Osteocyte (in vitro differentiated cells): Measurements from ENCODE around the gene HEPACAM. TPM values are rescaled to one million over a fixed set of nuclear protein-coding genes. Genes with fewer than 3 reads are reported as not detected.

Experiments
- DNase-seq: peaks from one replicate; pipeline ENCODE4 v3.0.0; 2021; ENCODE audit warnings: mixed read lengths; ENCODE audit not compliant: unreplicated experiment; ENCODE audit errors: extremely low spot score
- H3K27ac Mint-ChIP-seq: one replicate; pipeline ENCODE4 v1.8.0; 2021; ENCODE audit warnings: mild to moderate bottlenecking, mixed read lengths; ENCODE audit not compliant: unreplicated experiment
- H3K27me3 Mint-ChIP-seq: one replicate; pipeline ENCODE4 v1.8.0; 2021; ENCODE audit warnings: mixed read lengths; ENCODE audit not compliant: unreplicated experiment
- H3K36me3 Mint-ChIP-seq: one replicate; pipeline ENCODE4 v1.8.0; 2021; ENCODE audit warnings: mixed read lengths; ENCODE audit not compliant: unreplicated experiment
- H3K4me1 Mint-ChIP-seq: one replicate; pipeline ENCODE4 v1.8.0; 2021; ENCODE audit warnings: mixed read lengths; ENCODE audit not compliant: unreplicated experiment
- H3K4me3 Mint-ChIP-seq: one replicate; pipeline ENCODE4 v1.8.0; 2021; ENCODE audit warnings: mild to moderate bottlenecking, moderate library complexity, mixed read lengths; ENCODE audit not compliant: unreplicated experiment
- H3K9me3 Mint-ChIP-seq: one replicate; pipeline ENCODE4 v1.8.0; 2021; ENCODE audit warnings: mixed read lengths; ENCODE audit not compliant: unreplicated experiment
- total RNA-seq: library from RNA; stranded (reverse); gene quantifications from 2 replicates; pipeline ENCODE4 v1.2.1, GENCODE V29; 2021
- TF ChIP-seq, protein P1 (sequence below): fragments of 200-600 bp; sonication (generic); IDR thresholded peaks from 2 replicates; pipeline ENCODE4 v1.5.0; 2021; ENCODE audit warnings: antibody characterized with exemption, mild to moderate bottlenecking, moderate library complexity

Gene HEPACAM
- total RNA-seq, 1 donor from 2014 or later: not detected

DNA sequence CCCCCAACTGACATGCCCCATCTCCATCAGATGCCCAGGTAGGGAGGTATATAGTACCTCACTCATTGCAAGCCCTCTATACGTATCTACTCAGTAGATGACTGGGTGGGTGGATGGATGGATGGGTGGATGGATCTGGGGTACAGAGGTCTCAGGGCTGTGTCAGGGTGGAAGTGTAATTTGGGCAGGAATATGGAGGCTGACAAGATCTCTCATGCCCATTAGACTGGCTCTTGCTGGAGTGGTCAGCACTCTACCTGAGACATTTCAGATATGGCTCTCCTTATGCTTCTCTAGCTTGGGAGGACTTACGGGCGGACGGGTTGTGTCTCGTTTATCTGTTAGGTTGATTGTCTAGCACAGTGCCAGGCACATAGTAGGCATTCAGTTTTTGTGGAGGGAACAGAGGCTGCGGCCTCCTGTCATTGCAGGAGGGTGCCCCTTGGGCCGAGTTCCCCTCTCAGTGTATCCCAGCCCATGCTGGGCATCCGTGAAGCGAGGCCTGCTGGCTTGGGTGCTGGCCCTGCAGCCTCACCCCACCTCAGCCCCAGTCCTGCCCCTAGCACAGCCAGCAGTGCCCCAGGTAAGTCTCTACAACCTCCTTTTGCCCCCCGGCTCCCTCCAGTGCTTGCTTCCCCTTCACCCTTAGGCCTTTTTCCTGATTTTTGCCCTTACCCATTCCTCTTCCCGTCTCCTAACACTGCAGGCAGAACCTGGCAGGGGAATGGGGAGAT is 56.9 kb downstream of the HEPACAM start:
- peaks cover 26% of the 10 kb centered on the region for H3K4me1 Mint-ChIP-seq
- TF ChIP-seq, protein P1, sequence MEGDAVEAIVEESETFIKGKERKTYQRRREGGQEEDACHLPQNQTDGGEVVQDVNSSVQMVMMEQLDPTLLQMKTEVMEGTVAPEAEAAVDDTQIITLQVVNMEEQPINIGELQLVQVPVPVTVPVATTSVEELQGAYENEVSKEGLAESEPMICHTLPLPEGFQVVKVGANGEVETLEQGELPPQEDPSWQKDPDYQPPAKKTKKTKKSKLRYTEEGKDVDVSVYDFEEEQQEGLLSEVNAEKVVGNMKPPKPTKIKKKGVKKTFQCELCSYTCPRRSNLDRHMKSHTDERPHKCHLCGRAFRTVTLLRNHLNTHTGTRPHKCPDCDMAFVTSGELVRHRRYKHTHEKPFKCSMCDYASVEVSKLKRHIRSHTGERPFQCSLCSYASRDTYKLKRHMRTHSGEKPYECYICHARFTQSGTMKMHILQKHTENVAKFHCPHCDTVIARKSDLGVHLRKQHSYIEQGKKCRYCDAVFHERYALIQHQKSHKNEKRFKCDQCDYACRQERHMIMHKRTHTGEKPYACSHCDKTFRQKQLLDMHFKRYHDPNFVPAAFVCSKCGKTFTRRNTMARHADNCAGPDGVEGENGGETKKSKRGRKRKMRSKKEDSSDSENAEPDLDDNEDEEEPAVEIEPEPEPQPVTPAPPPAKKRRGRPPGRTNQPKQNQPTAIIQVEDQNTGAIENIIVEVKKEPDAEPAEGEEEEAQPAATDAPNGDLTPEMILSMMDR: no peak
- no peaks in the 10 kb centered on the region for H3K36me3 Mint-ChIP-seq
- no peaks in the 10 kb centered on the region for H3K9me3 Mint-ChIP-seq
- H3K27ac Mint-ChIP-seq: no peak overlapping the region
- peaks cover under 1% of the 10 kb centered on the region for H3K27me3 Mint-ChIP-seq
- H3K4me3 Mint-ChIP-seq: no peak overlapping the region
- DNase-seq: no peak

DNA sequence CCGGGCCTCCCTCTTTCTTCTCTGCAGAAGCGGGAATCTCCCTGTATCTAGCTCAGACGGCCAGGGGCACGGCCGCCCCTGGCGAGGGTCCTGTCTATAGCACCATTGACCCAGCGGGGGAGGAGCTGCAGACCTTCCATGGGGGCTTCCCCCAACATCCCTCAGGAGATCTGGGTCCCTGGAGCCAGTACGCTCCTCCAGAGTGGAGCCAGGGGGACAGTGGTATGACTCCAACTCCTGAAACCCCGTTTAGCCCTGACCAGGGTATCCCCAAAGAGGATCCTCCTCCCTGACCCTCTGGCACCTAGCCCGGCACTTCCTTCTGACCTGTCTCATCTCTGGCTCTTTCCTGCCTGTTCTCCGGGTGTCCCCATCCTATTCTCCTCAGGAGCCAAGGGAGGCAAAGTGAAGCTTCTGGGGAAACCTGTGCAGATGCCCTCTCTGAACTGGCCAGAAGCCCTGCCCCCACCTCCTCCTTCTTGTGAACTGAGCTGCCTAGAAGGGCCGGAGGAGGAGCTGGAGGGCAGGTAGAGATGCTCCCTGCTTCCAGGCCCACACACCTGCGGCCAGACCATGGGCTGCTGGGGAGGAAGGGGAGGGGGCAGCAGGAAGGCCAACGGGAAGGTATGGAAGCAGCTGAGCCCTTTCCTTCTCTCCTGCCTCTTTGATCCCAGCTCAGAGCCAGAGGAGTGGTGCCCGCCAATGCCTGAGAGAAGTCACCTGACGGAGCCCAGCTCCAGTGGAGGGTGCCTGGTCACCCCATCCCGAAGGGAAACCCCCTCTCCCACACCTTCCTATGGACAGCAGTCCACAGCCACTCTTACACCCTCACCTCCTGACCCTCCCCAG is 57.7 kb downstream of the HEPACAM start:
- peak overlapping the region; percentile 50 for H3K4me3 Mint-ChIP-seq
- TF ChIP-seq, protein P1: no peak

DNA sequence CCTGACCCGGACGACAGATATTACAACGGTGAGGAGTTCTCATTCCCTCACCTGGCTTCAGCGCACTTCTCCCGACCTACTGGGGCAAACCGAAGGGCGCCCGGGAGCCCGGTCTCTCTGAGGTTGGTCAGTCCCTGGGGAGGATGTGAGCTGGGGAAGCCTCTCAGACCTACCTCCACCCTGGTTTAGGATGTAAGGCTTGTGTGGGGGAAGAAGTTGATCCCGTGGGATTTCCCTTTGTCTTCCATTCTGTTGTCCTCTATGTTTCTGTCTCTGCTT is 58.3 kb downstream of the HEPACAM start:
- no peaks in the 10 kb centered on the region for H3K36me3 Mint-ChIP-seq
- peaks cover 23% of the 10 kb centered on the region for H3K4me1 Mint-ChIP-seq
- H3K27ac Mint-ChIP-seq: no peak overlapping the region
- peaks cover 14% of the 10 kb centered on the region for H3K27me3 Mint-ChIP-seq
- peak overlapping the region; percentile 85 for H3K4me3 Mint-ChIP-seq
- no peaks in the 10 kb centered on the region for H3K9me3 Mint-ChIP-seq
- TF ChIP-seq, protein P1: no peak
- no peak for DNase-seq

More for the DNA sequence above, 57.7 kb downstream of the HEPACAM start:
- Mint-ChIP-seq H3K27ac (no peak overlapping the region), H3K27me3 (peaks cover 9% of the 10 kb centered on the region), H3K36me3 (no peaks in the 10 kb centered on the region), H3K9me3 (no peaks in the 10 kb centered on the region), H3K4me1 (peaks cover 26% of the 10 kb centered on the region)
- no peak for DNase-seq

DNA sequence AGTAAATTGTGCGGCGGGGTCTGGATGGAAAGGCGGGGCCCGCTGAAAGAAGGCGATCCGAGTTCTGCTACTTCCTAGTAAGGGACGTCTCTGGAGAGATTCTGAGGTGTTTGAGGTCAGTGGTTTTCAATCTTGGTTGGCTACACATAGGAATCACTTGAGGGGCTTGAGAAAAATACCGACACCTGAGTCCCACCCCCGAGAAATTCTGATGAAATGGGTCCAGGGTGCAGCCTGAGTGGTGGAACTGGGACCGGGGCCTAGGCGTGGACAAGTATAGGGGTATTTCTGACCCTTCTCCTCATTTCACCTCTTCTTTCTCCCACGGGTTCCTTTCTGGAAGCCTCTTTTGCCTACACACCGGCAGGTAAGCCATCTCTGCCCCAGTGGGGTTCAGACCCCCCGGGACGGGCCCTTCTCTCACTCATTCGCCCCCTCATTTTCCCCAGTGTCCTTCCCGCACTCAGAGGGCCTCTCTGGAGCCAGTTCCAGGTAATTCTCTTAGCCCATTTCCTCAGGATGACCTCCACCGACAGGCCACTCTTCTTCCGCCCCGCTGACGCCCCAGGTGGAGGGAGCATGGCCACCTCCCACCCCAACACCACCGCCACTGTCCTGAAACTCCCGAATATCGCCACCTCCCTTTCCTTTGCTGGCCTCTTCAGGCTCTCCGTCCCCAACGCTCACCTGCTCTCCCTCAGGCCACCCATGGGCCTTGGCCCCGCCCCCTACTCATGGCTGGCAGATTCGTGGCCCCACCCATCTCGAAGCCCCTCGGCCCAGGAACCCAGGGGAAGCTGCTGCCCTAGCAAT is 58.8 kb downstream of the HEPACAM start:
- Mint-ChIP-seq H3K27me3 (peaks cover 20% of the 10 kb centered on the region), H3K27ac (peak overlapping the region; percentile 96), H3K9me3 (no peaks in the 10 kb centered on the region), H3K4me1 (peaks cover 18% of the 10 kb centered on the region), H3K36me3 (no peaks in the 10 kb centered on the region), H3K4me3 (peak overlapping the region; percentile 85)
- DNase-seq: no peak
- TF ChIP-seq, protein P1: no peak
